Measurements from ENCODE around the gene TAP1.

GRCh38 chr6:32832535-32832934 lies 21.0 kb downstream of the TAP1 start:
- no peak for TF ChIP-seq CTCF (IDR thresholded peaks at IDR 0.05)
- no peak for TF ChIP-seq POLR2A (IDR thresholded peaks at IDR 0.05)
